K562 (cell line): ENCODE data around the gene MAGI2. TPM values are rescaled to one million over a fixed set of nuclear protein-coding genes. Genes with fewer than 3 reads are reported as not detected.

Experiments
- ATAC-seq: fragments of 200-7000 bp; cut with Tn5 transposase; 3 replicates; pipeline ENCODE4 v1.9.1; 2020; ENCODE audit warnings: moderate library complexity
- BruUV-seq: library from RNA; stranded (reverse); fragments of 400-500 nt; replicated peaks from 2 replicates; lab custom pipeline; 2021; lab: Mats Ljungman, UMichigan
- CTCF ChIA-PET: fragments of 300-600 bp; formaldehyde crosslinking; extraction: SDS; loops from one replicate; lab custom pipeline; 2021; ENCODE audit warnings: low intra/inter-chr PET ratio; lab: Yijun Ruan, JAX
- POLR2A ChIA-PET: fragments of 300-600, 350-650 bp; sonication (Branson Sonifier 250); formaldehyde crosslinking; extraction: SDS; loops from one replicate; lab custom pipeline; 2021; ENCODE audit warnings: antibody characterized with exemption, inconsistent platforms; lab: Yijun Ruan, JAX
- DNase-seq, 4 experiments: peaks; one replicate each; pipeline versions ENCODE4 v3.0.0 to v3.0.0-alpha.2; 2011 to 2018; ENCODE audit warnings: low spot score in 3 of 4, mixed read lengths in 3 of 4; ENCODE audit errors: extremely low read depth in 1 of 4
- FAIRE-seq: peaks from 2 replicates; lab custom pipeline; 2011; peaks lifted over from hg19 to GRCh38; lab: Jason Lieb, UNC
- H2AFZ ChIP-seq: 2 replicates; pipeline ENCODE4 v1.6.0; 2011; ENCODE audit warnings: low read depth, low read length, control low read depth, inconsistent platforms
- H3K27ac ChIP-seq: fragments of 200-600 bp; 3 replicates; pipeline ENCODE4 v1.8.0; 2011; ENCODE audit warnings: low read depth, mild to moderate bottlenecking, control low read depth, inconsistent platforms, low read length, moderate library complexity, mixed read lengths; ENCODE audit errors: extremely low read depth
- H3K27me3 ChIP-seq, 2 experiments: fragments of 300-600 bp in 1 of 2; 2 replicates in 1 of 2; 3 replicates in 1 of 2; pipeline versions ENCODE4 v1.6.0 to v1.8.0; 2011; ENCODE audit warnings: inconsistent platforms in 2 of 2, low read length in 2 of 2, mild to moderate bottlenecking in 1 of 2, mixed read lengths in 1 of 2, moderate library complexity in 1 of 2; ENCODE audit not compliant: control insufficient read depth in 2 of 2, insufficient read depth in 2 of 2
- H3K36me3 ChIP-seq: fragments of 300-600 bp; 3 replicates; pipeline ENCODE4 v1.8.0; 2011; ENCODE audit warnings: mild to moderate bottlenecking, low read length, inconsistent platforms; ENCODE audit not compliant: control insufficient read depth, insufficient read depth
- H3K4me1 ChIP-seq, 2 experiments: fragments of 200-600 bp in 1 of 2; replicated peaks in 1 of 2; 2 replicates in 1 of 2; 3 replicates in 1 of 2; pipeline versions ENCODE4 v1.5.1 to v1.8.0; 2011; ENCODE audit warnings: inconsistent platforms in 2 of 2, low read length in 2 of 2, mild to moderate bottlenecking in 1 of 2, mixed read lengths in 1 of 2, moderate library complexity in 1 of 2; ENCODE audit not compliant: control insufficient read depth in 2 of 2, insufficient read depth in 2 of 2
- H3K4me2 ChIP-seq: 2 replicates; pipeline ENCODE4 v1.6.1; 2011; ENCODE audit warnings: low read length, control low read depth, inconsistent platforms, mixed read lengths; ENCODE audit not compliant: insufficient read depth
- H3K4me3 ChIP-seq: fragments of 200-600 bp; sonication (generic), shearing (Covaris generic); 2 replicates; pipeline ENCODE4 v1.5.1; 2016; ENCODE audit warnings: control low read depth, inconsistent platforms
- H3K79me2 ChIP-seq: fragments of 200-600 bp; 3 replicates; pipeline ENCODE4 v1.8.0; 2011; ENCODE audit warnings: low read length, inconsistent platforms; ENCODE audit not compliant: control insufficient read depth, insufficient read depth
- H3K9ac ChIP-seq, 2 experiments: 2 replicates each; pipeline versions ENCODE4 v1.6.0 to v1.6.1; 2011; ENCODE audit warnings: low read depth in 2 of 2, low read length in 2 of 2, control low read depth in 1 of 2, inconsistent platforms in 1 of 2, mild to moderate bottlenecking in 1 of 2, mixed read lengths in 1 of 2; ENCODE audit not compliant: insufficient read depth in 1 of 2
- H3K9me1 ChIP-seq: one replicate; pipeline ENCODE4 v1.6.0; 2011; ENCODE audit warnings: inconsistent platforms, mild to moderate bottlenecking, low read length, moderate library complexity; ENCODE audit not compliant: control insufficient read depth, insufficient read depth
- H3K9me3 ChIP-seq: replicated peaks from 2 replicates; pipeline ENCODE4 v1.5.1; 2011; ENCODE audit warnings: low read depth, low read length, inconsistent platforms; ENCODE audit not compliant: control insufficient read depth, insufficient read depth
- H4K20me1 ChIP-seq: replicated peaks from 2 replicates; pipeline ENCODE4 v1.6.1; 2011; ENCODE audit warnings: low read length, inconsistent platforms, mixed read lengths; ENCODE audit not compliant: control insufficient read depth, insufficient read depth
- BRD9 ChIP-seq: fragments of 450-650 bp; IDR thresholded peaks from 2 replicates; pipeline ENCODE4 v1.6.1; 2018; ENCODE audit warnings: low read depth; ENCODE audit not compliant: partially characterized antibody
- CXXC5 ChIP-seq: fragments of 250-450 bp; sonication (Bioruptor Pico); IDR thresholded peaks from 2 replicates; pipeline ENCODE4 v1.8.0; 2022; ENCODE audit warnings: inconsistent platforms, mild to moderate bottlenecking, moderate library complexity
- DIDO1 ChIP-seq: fragments of 450-650 bp; IDR thresholded peaks from 2 replicates; pipeline ENCODE4 v1.6.1; 2016; ENCODE audit warnings: low read depth, missing biosample characterization, missing genetic modification characterization
- ERF ChIP-seq: fragments of 450-650 bp; formaldehyde crosslinking; IDR thresholded peaks from 2 replicates; pipeline ENCODE4 v1.4.0; 2020; ENCODE audit warnings: mild to moderate bottlenecking, mixed read lengths
- ETV1 ChIP-seq: fragments of 450-650 bp; conservative IDR thresholded peaks from 2 replicates; pipeline ENCODE4 v1.6.1; 2016; ENCODE audit warnings: missing genetic modification characterization, control low read depth, low read depth, missing compliant biosample characterization
- IRF2 ChIP-seq: sonication (generic); formaldehyde crosslinking; IDR thresholded peaks from 2 replicates; pipeline ENCODE4 v1.8.1; 2022; ENCODE audit warnings: mild to moderate bottlenecking, missing genetic modification reagents
- KAT2B ChIP-seq: IDR thresholded peaks from one replicate; pipeline ENCODE4 v1.6.1; 2012; ENCODE audit warnings: low read depth, mild to moderate bottlenecking, control low read depth, inconsistent platforms, low read length, moderate library complexity
- MEF2D ChIP-seq: conservative IDR thresholded peaks from 2 replicates; pipeline ENCODE4 v1.6.1; 2016; ENCODE audit warnings: low read depth, missing genetic modification characterization, missing compliant biosample characterization
- NFIX ChIP-seq: fragments of 250-450 bp; sonication (Bioruptor Pico); IDR thresholded peaks from 2 replicates; pipeline ENCODE4 v1.4.0; 2020; ENCODE audit warnings: low read depth, mild to moderate bottlenecking, moderate library complexity
- SMC3 ChIP-seq: conservative IDR thresholded peaks from 2 replicates; pipeline ENCODE4 v1.6.1; 2011; ENCODE audit warnings: low read depth, low read length, improper control_type of control experiment; ENCODE audit not compliant: insufficient read depth
- SP2 ChIP-seq: IDR thresholded peaks from 2 replicates; pipeline ENCODE4 v1.6.1; 2011; ENCODE audit warnings: mild to moderate bottlenecking, low read depth, low read length, moderate library complexity; ENCODE audit not compliant: poor library complexity, severe bottlenecking; ENCODE audit errors: extremely low read depth
- SREBF2 ChIP-seq: sonication (generic); formaldehyde crosslinking; IDR thresholded peaks from 2 replicates; pipeline ENCODE4 v1.4.0; 2020; ENCODE audit warnings: mild to moderate bottlenecking, missing genetic modification reagents
- TSC22D4 ChIP-seq: fragments of 450-650 bp; IDR thresholded peaks from 2 replicates; pipeline ENCODE4 v1.6.1; 2016; ENCODE audit warnings: missing genetic modification characterization, missing biosample characterization, control low read depth
- ZNF146 ChIP-seq: IDR thresholded peaks from one replicate; pipeline ENCODE4 v1.6.1; 2018; ENCODE audit warnings: missing compliant biosample characterization; ENCODE audit not compliant: unreplicated experiment
- ZNF23 ChIP-seq: fragments of 250-450 bp; sonication (Bioruptor Pico); IDR thresholded peaks from 2 replicates; pipeline ENCODE4 v1.4.0; 2020; ENCODE audit warnings: mild to moderate bottlenecking
- WGBS: fragments of 100-300 bp; shearing (Covaris generic); methylation state at CpG from one replicate; pipeline ENCODE4 v1.1.6; 2016; ENCODE audit warnings: low coverage, mixed read lengths; ENCODE audit not compliant: insufficient coverage; ENCODE audit errors: missing lambda C conversion rate; 5-methylcytosine and 5-hydroxymethylcytosine counted together
- in situ Hi-C: fragments of 300-500 bp; cut with MboI; formaldehyde crosslinking; loops from 4 replicates; pipeline ENCODE4 v1.15.0; 2018; ENCODE audit warnings: inconsistent platforms, mixed read lengths
- intact Hi-C: fragments of 100-400 bp; cut with micrococcal nuclease; formaldehyde crosslinking; loops from 2 replicates; pipeline ENCODE4 v1.14.2; 2022
- polyA plus RNA-seq, 8 experiments: library from polyadenylated mRNA; depleted of rRNA in 4 of 8; stranded (reverse) in 5 of 8; unstranded in 3 of 8; fragments of >200 nt; fragmentation: Nextera tagmentation in 2 of 8; fragmentation: Illumina TruSeq in 1 of 8; extraction: Ambion mirVana in 2 of 8; extraction: Trizol in 1 of 8; gene quantifications; 2 replicates each; pipeline versions ENCODE4 v1.2.1 to v1.2.3, GENCODE V29; 2011 to 2014; ENCODE audit warnings: inconsistent platforms in 1 of 8, missing spikeins in 1 of 8
- total RNA-seq, 7 experiments: library from RNA; depleted of rRNA in 6 of 7; stranded (reverse); fragments of >200 nt in 6 of 7; fragmentation: Illumina TruSeq in 2 of 7; extraction: Trizol in 2 of 7; gene quantifications; 2 replicates each; pipeline versions ENCODE4 v1.2.1 to v1.2.3, GENCODE V29; 2011 to 2021; ENCODE audit warnings: low replicate concordance in 1 of 7
- TF ChIP-seq, protein P1 (sequence below): fragments of 450-650 bp; formaldehyde crosslinking; IDR thresholded peaks from 2 replicates; pipeline ENCODE4 v1.4.0; 2020; ENCODE audit warnings: mild to moderate bottlenecking, moderate library complexity
- TF ChIP-seq, protein P2 (sequence below), 3 experiments: IDR thresholded peaks in 2 of 3; conservative IDR thresholded peaks in 1 of 3; 2 replicates each; pipeline ENCODE4 v1.5.1; 2011 to 2012; ENCODE audit warnings: low read length in 3 of 3, mild to moderate bottlenecking in 3 of 3, control low read depth in 2 of 3, improper control_type of control experiment in 1 of 3, inconsistent platforms in 1 of 3, low read depth in 1 of 3, mixed read lengths in 1 of 3, moderate library complexity in 1 of 3; ENCODE audit not compliant: insufficient read depth in 2 of 3
- TF ChIP-seq, protein P3 (sequence below): fragments of 250-450 bp; sonication (Bioruptor Pico); IDR thresholded peaks from 2 replicates; pipeline ENCODE4 v1.8.0; 2022; ENCODE audit warnings: inconsistent platforms, mild to moderate bottlenecking, moderate library complexity, borderline replicate concordance

Gene MAGI2
- total and polyA plus RNA-seq, 9 of the 15 experiments (the other 6 are each of a cell fraction or from before 2014, with no cell fraction given), result 0.27 to 1.4 (median 0.70) TPM

DNA sequence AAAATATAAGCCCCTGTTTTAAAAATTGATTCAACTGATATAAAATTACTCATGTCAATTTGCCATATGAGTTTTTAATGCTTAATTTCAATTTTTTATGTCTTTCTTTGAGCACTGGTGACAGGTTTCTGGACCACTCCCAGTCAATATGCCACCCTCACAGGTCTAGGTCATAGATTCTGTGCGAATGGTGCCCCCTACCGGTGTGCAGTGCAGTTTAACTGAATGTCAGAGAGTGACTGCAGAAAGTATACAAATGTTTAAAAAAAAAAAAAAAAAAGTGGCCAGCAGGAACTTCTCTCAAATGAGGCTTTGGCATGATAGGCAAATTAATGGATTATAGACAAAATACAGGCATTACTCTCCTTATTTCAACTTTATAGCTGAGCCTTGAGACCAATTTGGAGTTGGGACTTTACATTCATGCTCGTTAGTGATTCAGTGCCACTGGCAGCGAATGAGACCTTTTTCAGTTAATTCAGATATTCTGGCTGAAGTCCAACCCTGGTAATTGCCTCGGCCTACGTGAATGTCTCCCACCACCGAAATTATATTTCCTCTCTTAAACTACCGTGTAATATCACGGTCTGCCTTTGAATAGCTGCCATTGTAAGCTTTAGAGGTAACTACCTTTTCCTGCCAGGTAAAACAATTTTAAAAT lies 1227.3 kb downstream of the MAGI2 start:
- Histone ChIP-seq H3K79me2 (no peaks in the 10 kb centered on the region), H3K9ac (no peak overlapping the region), H3K4me2 (no peak overlapping the region), H4K20me1 (no peaks in the 10 kb centered on the region), H2AFZ (no peak overlapping the region), H3K9me3 (no peaks in the 10 kb centered on the region), H3K4me3 (no peak overlapping the region), H3K36me3 (no peaks in the 10 kb centered on the region), H3K27ac (no peak overlapping the region), H3K9me1 (no peaks in the 10 kb centered on the region), H3K27me3 (no peaks in the 10 kb centered on the region), H3K4me1 (no peaks in the 10 kb centered on the region)
- CTCF ChIA-PET, result interaction anchor here (0.5 to 1.1 kb wide), 4 partner anchors 206 to 566 kb away, joined by 3 to 7 read pairs (median 3); no protein-coding TSS in a partner anchor
- POLR2A ChIA-PET, result no interaction called here
- ATAC-seq (peak; percentile 91), FAIRE-seq (peak; percentile 37), DNase-seq (peak; percentile 48 to 68 (median 64))
- no TSS peak for BruUV-seq
- WGBS, result 3% methylated on average over 9 of the region's 9 CpGs
- intact Hi-C loops, result loop anchor here (1.0 to 10.0 kb wide), 4 partner anchors 92 to 571 kb away; no protein-coding TSS in a partner anchor
- in situ Hi-C loops, result no loop called here
- no peak for TF ChIP-seq MEF2D
- no peak for TF ChIP-seq CXXC5
- TF ChIP-seq IRF2 (CRISPR knock-in tag), result no peak
- peak; percentile 51 for TF ChIP-seq SMC3
- TF ChIP-seq ZNF146 (CRISPR knock-in tag), result no peak
- TF ChIP-seq TSC22D4, result no peak
- no peak for TF ChIP-seq DIDO1 (tag)
- TF ChIP-seq NFIX (CRISPR knock-in tag), result no peak
- TF ChIP-seq, protein P1, sequence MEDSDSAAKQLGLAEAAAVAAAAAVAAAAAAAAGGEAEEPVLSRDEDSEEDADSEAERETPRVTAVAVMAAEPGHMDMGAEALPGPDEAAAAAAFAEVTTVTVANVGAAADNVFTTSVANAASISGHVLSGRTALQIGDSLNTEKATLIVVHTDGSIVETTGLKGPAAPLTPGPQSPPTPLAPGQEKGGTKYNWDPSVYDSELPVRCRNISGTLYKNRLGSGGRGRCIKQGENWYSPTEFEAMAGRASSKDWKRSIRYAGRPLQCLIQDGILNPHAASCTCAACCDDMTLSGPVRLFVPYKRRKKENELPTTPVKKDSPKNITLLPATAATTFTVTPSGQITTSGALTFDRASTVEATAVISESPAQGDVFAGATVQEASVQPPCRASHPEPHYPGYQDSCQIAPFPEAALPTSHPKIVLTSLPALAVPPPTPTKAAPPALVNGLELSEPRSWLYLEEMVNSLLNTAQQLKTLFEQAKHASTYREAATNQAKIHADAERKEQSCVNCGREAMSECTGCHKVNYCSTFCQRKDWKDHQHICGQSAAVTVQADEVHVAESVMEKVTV (CRISPR knock-in tag), result peak; percentile 36; the same call in 1 of the 2 replicates
- TF ChIP-seq ETV1, result no peak
- no peak for TF ChIP-seq ERF
- no peak for TF ChIP-seq ZNF23 (CRISPR knock-in tag)
- TF ChIP-seq, protein P2, sequence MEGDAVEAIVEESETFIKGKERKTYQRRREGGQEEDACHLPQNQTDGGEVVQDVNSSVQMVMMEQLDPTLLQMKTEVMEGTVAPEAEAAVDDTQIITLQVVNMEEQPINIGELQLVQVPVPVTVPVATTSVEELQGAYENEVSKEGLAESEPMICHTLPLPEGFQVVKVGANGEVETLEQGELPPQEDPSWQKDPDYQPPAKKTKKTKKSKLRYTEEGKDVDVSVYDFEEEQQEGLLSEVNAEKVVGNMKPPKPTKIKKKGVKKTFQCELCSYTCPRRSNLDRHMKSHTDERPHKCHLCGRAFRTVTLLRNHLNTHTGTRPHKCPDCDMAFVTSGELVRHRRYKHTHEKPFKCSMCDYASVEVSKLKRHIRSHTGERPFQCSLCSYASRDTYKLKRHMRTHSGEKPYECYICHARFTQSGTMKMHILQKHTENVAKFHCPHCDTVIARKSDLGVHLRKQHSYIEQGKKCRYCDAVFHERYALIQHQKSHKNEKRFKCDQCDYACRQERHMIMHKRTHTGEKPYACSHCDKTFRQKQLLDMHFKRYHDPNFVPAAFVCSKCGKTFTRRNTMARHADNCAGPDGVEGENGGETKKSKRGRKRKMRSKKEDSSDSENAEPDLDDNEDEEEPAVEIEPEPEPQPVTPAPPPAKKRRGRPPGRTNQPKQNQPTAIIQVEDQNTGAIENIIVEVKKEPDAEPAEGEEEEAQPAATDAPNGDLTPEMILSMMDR (IDR thresholded peaks at IDR 0.05 in 2 of 3, conservative IDR thresholded peaks at IDR 0.05 in 1 of 3; ENCODE audit: insufficient read depth in 2 of 3, low read depth in 1 of 3, low read length in 3 of 3), result peak; percentile 55 to 66 (median 55)
- TF ChIP-seq BRD9, result no peak
- TF ChIP-seq, protein P3, sequence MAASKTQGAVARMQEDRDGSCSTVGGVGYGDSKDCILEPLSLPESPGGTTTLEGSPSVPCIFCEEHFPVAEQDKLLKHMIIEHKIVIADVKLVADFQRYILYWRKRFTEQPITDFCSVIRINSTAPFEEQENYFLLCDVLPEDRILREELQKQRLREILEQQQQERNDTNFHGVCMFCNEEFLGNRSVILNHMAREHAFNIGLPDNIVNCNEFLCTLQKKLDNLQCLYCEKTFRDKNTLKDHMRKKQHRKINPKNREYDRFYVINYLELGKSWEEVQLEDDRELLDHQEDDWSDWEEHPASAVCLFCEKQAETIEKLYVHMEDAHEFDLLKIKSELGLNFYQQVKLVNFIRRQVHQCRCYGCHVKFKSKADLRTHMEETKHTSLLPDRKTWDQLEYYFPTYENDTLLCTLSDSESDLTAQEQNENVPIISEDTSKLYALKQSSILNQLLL (CRISPR knock-in tag), result no peak
- no peak for TF ChIP-seq KAT2B
- no peak for TF ChIP-seq SREBF2 (CRISPR knock-in tag)
- TF ChIP-seq SP2, result no peak
